ENCODE measurements around the gene TNRC18. TPM values are rescaled to one million over a fixed set of nuclear protein-coding genes. Genes with fewer than 3 reads are reported as not detected.

Gene TNRC18
- total RNA-seq, 1 donor from 2014 or later, result 57.2 TPM

DNA sequence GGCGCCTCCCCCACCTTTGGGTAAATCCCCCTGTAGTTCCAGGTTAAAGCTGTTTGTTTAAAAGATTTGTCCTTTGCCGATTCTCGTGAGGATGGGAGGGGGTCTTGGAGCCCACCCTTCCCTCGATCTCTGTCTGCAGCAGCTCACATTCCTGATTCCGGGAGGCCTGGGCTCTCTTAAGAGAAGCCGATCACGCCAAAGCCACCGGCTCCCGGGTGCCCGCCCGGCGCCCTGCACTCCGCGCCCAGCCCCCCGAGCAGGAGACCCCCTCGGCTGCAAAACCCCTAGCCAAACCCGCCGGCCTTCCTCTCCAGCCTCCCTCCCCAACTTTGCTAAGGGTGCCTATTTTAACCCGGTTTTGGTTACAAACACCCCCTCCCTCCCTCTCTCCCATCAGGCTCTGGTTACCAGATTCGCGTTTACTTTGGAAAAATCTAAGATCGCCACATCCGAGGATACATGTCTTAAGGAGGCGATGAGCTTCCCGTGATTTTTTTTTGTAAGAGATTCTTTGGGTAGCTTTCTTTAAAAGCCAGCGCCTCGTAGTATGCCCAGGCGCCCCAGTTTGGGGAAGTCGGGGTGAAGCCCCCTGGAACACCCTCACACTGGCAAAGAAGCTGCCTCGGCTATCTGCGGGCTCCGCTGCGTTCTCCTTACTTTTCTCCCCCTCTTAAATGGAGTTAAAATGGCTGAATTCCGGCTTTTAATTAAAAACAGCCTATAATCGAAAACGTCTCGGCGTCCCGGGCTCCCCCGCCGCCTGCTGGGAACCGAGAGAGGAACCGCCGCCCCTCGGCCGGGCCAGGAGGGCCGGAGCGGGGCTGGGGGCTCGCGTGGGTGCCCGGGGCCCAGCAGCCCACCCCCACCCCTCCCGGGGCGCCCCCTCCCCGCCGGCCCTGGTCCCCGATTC lies 983 bp downstream of the TNRC18 start:
- Mint-ChIP-seq H3K4me1 (peaks cover 58% of the 10 kb centered on the region), H3K4me3 (peak overlapping the region; percentile 72), H3K36me3 (ENCODE audit: low read depth) (no peaks in the 10 kb centered on the region), H3K9me3 (no peaks in the 10 kb centered on the region), H3K27ac (no peak overlapping the region), H3K27me3 (peaks cover 35% of the 10 kb centered on the region)
- POLR2A ChIA-PET, result interaction anchor here (0.5 to 1.3 kb wide), 4 partner anchors 20 to 928 kb away, joined by 3 to 11 read pairs (median 5); no protein-coding TSS in a partner anchor
- CTCF ChIA-PET, result interaction anchor here (2.2 kb wide), 2 partner anchors 26 to 182 kb away, joined by 8 to 9 read pairs; no protein-coding TSS in a partner anchor
- ATAC-seq (ENCODE audit: low read depth), result no peak
- DNase-seq, result peak; percentile 24
- intact Hi-C loops (cut with micrococcal nuclease), result loop anchor here (5.0 kb wide), 2 partner anchors 190 to 270 kb away; no protein-coding TSS in a partner anchor
- TF ChIP-seq, protein P1, sequence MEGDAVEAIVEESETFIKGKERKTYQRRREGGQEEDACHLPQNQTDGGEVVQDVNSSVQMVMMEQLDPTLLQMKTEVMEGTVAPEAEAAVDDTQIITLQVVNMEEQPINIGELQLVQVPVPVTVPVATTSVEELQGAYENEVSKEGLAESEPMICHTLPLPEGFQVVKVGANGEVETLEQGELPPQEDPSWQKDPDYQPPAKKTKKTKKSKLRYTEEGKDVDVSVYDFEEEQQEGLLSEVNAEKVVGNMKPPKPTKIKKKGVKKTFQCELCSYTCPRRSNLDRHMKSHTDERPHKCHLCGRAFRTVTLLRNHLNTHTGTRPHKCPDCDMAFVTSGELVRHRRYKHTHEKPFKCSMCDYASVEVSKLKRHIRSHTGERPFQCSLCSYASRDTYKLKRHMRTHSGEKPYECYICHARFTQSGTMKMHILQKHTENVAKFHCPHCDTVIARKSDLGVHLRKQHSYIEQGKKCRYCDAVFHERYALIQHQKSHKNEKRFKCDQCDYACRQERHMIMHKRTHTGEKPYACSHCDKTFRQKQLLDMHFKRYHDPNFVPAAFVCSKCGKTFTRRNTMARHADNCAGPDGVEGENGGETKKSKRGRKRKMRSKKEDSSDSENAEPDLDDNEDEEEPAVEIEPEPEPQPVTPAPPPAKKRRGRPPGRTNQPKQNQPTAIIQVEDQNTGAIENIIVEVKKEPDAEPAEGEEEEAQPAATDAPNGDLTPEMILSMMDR (IDR thresholded peaks at IDR 0.05), result no peak

DNA sequence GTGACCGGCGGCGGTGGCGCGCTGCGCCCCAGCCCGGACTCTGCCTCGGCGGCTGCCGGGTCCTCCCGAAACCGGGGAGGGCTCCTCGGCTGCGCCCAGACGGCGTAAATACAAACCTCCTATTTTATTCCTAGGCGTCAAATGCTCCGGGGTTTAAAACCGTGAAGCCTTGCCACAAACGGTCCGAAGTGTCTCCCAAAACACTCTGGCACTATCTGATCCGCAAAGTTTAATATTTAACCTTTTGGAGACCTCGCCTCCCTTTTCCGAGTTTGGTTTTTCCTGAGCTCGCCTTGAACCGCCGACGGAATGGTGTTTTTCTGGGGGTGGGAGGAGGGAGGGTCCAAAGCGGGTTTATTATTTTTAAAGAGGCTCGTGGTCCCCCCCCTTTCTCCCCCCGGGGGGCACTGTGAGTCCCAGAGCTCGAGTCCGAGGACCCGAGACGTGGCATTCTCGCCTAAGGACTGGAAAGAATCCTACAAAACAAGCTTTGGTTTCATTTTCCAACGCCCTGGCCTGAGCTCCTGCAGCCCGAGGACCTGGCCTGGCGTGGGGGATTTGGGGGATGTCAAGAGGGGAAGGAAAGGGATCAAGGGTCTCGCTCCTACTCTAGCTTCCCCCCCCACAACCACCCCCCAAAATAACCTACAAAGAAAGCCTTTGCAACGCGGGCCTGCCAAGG lies 1.8 kb downstream of the TNRC18 start:
- CTCF ChIA-PET, result interaction anchor here (2.2 kb wide), 2 partner anchors 25 to 182 kb away, joined by 8 to 9 read pairs; no protein-coding TSS in a partner anchor
- ATAC-seq (ENCODE audit: low read depth), result no peak

DNA sequence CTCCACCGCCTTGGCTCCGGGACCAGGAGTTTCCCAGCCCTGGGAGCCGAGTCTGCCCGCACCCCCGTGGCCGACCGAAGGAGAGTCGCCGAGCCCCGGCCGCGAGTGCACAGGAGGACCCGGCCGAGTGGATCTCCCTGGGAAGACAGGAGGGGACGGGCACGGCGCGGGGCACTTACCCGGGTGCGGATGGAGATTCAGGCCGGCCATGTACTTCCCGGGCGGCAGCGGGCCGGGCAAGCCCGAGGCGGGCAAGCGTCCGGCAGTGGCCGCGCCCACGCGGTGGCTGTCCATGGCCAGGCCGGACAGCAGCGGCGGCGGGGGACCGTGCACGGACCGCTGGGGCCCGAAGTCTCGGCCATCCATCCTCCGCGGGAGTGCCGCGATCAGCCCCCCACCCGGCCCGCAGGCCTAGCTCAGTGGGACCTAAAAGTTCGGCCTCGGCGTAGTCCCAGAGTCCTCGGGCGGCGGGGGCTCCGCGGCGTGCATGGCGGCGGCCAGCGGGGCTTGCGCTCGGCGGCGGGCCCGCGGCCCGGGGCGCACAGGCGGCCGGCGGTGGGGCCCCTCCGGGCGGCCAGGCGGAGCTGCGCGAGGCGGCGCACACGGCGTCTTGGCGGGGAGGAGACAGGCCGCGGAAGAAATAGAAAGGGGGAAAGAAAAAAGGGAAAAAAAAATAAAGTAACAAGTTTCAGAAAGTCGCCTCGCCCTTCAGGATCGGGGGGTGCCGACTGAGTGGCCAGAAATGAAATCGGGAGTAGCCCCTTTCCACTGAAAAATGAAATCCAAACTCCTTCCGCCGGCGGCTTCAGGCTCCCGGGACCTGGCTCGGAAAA lies 2.5 kb downstream of the TNRC18 start:
- Mint-ChIP-seq H3K4me3 (peak overlapping the region; percentile 72), H3K27me3 (peaks cover 36% of the 10 kb centered on the region), H3K4me1 (peaks cover 48% of the 10 kb centered on the region), H3K36me3 (ENCODE audit: low read depth) (no peaks in the 10 kb centered on the region), H3K9me3 (no peaks in the 10 kb centered on the region), H3K27ac (no peak overlapping the region)
- ATAC-seq (ENCODE audit: low read depth), result no peak
- intact Hi-C loops (cut with micrococcal nuclease), result loop anchor here (2.0 to 5.0 kb wide), 3 partner anchors 24 to 271 kb away; no protein-coding TSS in a partner anchor
- ChIA-PET CTCF (interaction anchor here (1.0 to 2.2 kb wide), 2 partner anchors 36 to 181 kb away, joined by 3 to 9 read pairs; no protein-coding TSS in a partner anchor), POLR2A (interaction anchor here (1.3 kb wide), 1 partner anchor 24 kb away, joined by 7 read pairs; no protein-coding TSS in a partner anchor)
- TF ChIP-seq, protein P1 (IDR thresholded peaks at IDR 0.05), result no peak
- peak; percentile 47 for DNase-seq

More for the DNA sequence above, 1.8 kb downstream of the TNRC18 start:
- peak; percentile 26 for DNase-seq
- Mint-ChIP-seq H3K27ac (no peak overlapping the region), H3K27me3 (peaks cover 36% of the 10 kb centered on the region), H3K9me3 (no peaks in the 10 kb centered on the region), H3K4me1 (peaks cover 53% of the 10 kb centered on the region), H3K36me3 (ENCODE audit: low read depth) (no peaks in the 10 kb centered on the region), H3K4me3 (peak overlapping the region; percentile 72)
- intact Hi-C loops (cut with micrococcal nuclease), result loop anchor here (2.0 to 5.0 kb wide), 3 partner anchors 25 to 270 kb away; no protein-coding TSS in a partner anchor
- TF ChIP-seq, protein P1 (IDR thresholded peaks at IDR 0.05), result no peak
- POLR2A ChIA-PET, result interaction anchor here (1.3 kb wide), 1 partner anchor 25 kb away, joined by 7 read pairs; no protein-coding TSS in a partner anchor

DNA sequence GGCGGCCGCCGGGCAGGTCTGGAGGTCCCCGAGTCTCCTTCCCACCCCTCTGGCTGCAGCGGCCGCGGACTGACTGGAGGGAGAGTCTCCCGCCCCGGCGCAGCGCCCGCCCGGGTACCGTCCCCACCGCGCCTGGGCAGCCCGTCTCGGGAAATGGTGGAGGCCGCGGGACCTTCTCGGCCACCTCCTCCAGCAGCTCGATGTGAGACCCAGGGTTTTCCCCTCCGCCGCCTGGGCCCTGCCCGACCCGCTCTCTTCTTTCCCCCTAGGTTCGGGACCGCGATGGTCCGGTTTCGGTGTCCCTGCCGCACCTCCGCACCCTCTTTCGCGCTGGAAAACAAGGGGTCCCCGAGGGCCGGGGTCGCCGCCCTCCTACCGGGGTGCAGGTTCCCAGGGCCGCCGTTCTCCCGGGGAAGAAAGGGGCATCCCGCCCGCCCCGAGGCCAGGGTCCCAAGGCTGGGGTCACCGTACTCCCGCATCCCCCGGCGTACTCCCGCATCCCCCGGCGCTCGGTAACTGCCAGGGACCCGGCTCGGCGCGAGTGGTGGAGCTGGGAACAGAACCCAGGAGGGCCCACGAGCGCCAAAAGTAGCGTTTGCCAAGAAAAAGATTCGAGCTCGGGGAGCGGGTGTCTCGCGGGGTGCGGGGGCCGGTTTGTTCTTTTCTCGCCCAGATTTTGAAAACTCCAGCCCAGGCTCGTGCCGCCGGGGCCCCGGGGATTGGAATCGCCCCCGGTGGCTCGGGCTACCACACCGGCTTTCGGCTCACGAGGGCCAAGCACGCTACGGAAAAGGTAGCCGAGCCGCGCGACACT lies 3.4 kb downstream of the TNRC18 start:
- DNase-seq, result peak; percentile 36
- Mint-ChIP-seq H3K4me1 (peaks cover 40% of the 10 kb centered on the region), H3K27ac (no peak overlapping the region), H3K9me3 (no peaks in the 10 kb centered on the region), H3K27me3 (peaks cover 30% of the 10 kb centered on the region), H3K36me3 (ENCODE audit: low read depth) (no peaks in the 10 kb centered on the region), H3K4me3 (peak overlapping the region; percentile 72)
- ChIA-PET POLR2A (no interaction called here), CTCF (interaction anchor here (1.0 kb wide), 1 partner anchor 37 kb away, joined by 3 read pairs; no protein-coding TSS in a partner anchor)
- peak; percentile 16 for ATAC-seq (ENCODE audit: low read depth)
- TF ChIP-seq, protein P1 (IDR thresholded peaks at IDR 0.05), result no peak
- intact Hi-C loops (cut with micrococcal nuclease), result loop anchor here (2.0 to 5.0 kb wide), 3 partner anchors 23 to 272 kb away; no protein-coding TSS in a partner anchor

Data from activated B cell treated with CpG ODN at 0.5 μM for 24 hours (primary cell).